CD1c-positive myeloid dendritic cell (primary cell): ENCODE measurements around the gene HOXB6.

Experiments used
- DNase-seq: peaks from one replicate; pipeline ENCODE4 v3.0.0-alpha.2; 2016; ENCODE audit errors: extremely low spot score

HOXB6 gene

DNA sequence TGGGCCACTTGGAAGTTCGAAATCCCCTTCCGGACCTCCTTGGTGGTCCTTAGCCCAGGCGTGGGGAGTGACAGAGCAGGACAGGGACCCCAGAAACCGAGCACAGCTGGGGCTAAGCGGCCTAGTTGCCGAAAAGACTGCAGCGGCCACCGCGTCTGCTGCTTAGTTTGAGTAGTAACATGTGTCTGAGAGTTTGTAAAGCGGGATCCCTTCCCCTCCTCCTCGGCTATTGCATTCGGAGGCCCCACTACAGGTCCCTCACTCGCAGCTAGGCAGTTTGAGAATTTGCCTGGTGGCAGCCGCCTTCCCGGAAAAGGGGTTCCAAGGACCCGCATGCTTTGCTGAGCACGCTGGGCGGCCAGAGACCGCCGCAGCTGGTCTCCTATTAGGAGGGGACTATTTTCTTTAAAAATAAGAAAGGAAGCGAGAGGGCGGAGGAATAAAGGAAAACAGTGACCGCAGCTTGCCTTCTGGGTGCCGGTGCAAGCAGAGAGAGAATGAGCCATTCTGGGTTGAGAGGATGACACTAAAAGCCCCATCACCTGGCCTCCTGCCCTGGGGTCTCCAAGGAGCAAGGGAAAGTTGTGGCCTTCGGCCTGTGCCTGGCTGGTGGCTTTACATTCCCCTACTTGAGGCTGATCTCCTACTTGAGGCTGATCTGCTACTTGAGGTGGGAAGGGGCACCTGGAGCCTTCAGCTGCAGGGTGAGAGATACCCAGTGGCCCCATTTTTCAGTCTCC, 10.1 kb downstream of the HOXB6 start:
- no peak for DNase-seq

DNA sequence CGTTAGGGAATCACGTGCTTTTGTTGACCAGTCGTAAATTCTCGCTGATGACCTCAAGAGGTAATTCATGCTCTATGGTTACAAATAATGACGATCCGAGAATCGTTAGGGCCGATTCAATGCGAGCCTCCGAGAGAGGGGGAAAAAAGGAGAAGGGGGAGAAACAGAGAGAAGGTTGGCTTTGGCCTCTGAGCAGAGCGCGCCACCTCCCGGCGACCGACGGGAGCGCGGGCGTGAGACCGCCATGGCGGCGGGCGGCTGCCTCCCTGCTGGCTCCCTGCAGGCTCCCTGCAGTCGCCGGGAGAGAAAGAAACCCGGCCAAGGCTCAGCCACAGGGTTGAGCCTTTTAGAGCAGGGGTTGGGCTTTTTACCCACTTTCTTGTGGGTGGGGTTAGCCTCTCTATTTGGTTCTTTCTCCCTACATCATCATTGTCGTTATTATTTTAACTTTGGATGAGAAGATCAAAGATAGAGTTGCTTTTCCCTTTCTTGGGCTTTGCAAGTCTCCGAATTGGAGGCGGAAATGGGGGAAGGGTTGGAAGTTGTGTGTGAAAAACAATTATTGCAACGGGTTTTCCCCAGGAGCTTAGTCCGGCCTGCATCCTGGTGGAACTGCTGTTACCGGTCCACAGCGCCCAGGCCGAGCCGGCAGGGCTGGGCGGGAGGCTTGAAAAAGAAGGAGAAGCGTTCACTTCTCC, 10.8 kb downstream of the HOXB6 start:
- DNase-seq, result peak; percentile 81

DNA sequence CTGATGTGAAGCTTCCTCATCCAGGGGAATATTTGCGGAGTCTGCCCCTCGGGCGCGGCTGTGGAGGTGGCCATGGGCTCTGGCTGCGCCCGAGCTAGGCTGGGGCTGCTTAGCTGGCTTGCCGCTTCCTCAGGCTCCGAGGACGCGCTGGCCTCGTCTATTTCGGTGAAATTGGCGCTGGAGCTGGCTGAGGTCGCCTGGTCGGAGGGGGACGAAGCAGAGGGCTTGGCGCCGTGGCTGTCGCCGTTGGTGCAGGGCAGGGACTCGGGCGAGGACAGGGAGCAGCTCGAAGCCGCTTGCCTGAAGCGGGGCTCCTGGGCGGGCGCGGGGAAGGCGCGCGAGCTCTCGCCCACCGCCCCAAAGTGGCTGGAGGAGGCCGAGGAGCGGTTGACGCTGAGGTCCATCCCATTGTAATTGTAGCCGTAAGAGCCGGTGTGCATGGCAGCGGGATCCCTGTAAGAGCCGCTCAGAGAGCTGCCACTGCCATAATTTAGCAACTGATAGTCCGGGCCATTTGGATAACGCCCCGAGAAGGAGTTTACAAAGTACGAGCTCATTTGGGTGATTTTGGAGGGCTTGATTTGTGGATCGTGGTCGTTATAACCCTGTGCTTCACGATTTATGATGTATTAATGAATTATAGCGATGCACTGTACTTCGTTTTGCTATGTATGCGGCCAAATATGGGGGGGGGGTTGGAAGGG, 11.5 kb downstream of the HOXB6 start, which contains the start of gene HOXB5:
Gene HOXB5, minus strand, starts transcription at position 654 of the 704 bp plus-strand sequence. Its CDS starts 97 bp downstream, at position 557.
- peak; percentile 4 for DNase-seq

DNA sequence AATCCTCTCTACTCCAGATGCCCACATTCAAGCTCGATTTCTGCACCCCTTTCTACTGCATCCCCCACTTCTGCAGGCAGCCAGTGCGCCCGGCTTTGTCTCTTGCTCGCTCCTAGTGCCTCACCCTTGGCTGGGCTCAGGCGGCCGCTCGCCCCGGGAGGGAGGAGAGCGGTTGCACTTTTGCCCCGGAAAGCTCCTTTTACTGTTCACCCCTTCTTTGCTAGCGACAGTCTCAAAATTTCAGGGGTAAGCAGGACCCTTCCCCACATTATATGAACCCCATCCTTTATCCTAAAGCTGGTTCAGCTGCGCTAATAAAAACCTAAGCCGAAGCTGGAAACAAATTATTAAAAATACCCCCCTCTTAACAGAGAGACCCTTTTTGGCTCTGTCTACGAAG, 12.2 kb downstream of the HOXB6 start:
- DNase-seq, result no peak

DNA sequence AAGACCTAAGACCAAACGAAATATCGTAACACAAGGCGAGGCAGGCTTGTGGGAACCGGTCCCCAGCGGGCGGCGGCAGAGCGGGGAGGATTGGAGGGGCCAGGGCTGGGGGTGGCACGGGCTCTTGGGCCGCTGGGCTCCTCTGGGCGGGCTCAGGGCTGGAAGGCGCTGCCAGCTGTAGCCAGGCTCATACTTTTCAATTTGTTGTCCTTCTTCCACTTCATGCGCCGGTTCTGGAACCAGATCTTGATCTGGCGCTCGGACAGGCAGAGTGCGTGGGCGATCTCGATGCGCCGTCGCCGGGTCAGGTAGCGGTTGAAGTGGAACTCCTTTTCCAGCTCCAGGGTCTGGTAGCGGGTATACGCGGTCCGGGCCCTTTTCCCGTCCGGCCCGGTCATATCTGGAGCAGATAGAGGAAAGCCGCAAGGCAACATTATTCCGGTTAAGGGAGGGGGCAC, 12.7 kb downstream of the HOXB6 start:
- no peak for DNase-seq

DNA sequence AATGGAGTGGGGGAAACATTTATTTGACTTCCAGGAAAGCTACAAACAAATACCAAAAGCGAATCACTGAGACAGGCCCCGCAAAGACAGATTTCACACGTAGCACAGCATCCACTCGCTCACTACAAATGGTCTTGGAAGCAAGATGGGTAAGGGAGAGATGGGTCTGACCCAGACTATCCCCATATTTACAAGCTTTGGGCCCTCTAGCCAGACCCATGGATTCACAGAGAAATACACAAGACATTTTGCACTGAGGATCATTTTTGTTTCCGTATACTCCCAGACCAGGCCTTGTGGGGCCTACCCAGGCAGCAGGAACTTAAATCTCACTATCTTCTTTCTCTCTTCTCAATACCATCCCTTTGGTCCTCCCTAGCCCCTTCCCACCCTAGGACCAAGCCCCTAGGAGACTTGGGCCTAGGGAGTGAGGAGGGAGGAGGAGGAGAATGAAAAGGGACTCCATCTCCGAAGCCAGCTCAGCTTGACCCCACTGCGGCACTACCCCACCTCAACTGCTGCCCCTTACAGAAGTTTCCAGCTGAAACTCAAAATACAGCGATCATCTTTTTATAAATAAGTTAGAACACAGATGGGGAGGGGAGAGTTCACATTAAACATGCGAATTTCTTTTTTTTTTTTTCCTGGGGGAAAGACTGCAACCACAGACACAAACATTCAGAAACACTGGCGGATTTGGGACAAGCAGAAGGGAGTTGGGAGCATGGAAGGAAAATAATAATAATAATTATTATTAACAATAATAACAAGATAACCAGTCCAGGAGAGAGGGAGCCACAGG, 13.3 kb downstream of the HOXB6 start:
- DNase-seq, result no peak

DNA sequence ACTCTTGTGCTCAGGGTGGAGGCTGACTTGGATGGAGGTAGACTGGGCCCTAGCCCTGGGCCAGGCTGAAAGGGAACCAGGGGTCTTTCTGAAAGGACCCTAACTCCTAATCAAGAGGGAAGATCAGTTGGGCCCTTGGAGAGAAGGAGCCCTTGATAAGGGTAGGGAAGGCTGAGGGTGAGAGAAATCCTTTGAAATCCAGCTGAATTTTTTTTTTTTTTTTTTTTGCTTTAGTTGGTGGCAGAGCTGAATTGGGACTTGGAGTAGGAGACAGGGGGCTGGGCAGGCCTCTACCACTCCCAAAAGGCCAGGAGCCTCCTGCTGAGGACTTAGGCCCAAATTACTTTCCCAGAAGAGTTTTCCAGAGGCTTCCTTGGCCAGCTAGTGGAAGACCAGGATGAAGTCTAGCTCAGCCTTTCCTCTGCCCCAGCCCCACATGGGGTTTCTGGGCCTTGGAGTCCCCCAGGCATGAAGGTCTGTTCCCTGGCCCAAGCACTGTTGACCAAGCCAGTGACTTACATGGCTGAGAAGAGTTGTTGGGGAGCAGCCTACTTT, 14.1 kb downstream of the HOXB6 start:
- no peak for DNase-seq

DNA sequence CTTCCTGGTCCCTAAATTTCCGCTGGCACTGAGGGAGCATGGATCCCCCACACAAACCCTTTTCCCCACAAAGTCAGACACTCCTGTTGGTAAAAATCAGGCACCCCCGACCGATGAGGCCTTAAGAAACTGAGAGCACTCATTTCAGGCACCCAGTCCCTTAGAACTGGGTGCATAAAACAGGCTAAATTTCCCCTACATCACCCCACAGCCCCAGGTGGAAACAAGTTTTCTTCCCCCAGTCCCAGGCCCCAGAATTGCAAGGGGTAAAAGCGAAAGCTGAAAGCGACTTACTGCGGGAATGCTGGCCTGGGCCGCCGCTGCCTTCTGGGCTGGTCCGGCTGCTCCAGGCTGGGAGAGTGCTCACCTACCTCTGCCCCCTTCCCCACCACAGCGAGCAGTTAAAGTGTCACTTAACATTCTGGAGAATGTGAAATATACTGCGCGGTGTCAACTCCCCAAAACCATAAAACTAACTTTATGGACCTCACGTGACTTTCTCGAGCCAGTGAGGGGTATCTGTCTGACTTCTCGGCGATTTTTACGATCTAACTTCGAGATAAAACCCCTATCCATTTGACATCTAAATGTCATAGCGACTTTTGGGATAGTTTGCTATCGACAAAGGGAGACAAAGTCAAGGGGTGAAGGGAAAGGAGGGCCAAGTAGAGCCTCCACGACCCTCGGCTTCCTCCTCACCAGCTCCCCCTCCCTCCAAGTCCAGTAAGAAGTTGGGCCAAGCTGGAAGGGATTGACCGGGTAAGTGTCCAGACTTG, 14.8 kb downstream of the HOXB6 start, which contains the start of gene HOXB3:
Gene HOXB3, minus strand, starts transcription at position 411 of the 776 bp plus-strand sequence. CDS start 37,767 bp downstream, outside the sequence.
- no peak for DNase-seq

DNA sequence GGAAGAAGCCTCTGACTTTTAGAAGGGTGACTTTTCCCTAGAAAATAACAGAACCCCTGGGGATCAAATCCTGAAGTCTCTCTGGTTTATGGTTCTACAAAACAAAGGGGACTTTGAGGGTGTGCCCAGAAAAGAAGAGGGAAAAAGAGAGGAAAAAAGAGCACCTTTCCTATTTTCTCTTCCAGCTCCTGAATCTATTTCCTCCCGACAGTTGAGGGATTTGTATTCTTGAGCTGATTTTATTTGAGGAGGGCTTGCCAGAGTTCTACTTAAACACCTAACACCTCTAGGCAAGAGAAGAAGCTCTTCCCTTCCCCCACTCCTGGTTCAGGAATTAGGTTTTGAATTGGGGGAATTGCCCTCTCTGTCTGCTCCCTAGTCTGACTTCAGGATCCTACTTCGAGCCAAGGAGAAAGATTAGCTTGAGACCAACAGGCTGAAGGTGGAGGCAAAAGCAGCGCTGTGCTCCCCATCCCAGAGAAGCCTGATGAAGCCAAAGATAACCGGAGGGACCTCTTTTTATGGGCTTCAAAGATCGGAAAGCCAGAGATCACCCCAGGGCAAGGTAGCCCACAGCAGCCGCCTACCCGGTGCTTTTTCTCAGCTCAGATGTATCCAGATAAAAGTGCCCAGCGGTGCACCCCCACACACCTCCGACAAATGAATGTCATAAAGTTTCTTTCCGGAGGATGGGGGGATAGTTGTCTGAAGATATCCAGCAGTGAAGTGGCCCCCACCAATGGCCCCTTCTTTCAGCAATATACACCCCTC, 15.5 kb downstream of the HOXB6 start:
- no peak for DNase-seq

DNA sequence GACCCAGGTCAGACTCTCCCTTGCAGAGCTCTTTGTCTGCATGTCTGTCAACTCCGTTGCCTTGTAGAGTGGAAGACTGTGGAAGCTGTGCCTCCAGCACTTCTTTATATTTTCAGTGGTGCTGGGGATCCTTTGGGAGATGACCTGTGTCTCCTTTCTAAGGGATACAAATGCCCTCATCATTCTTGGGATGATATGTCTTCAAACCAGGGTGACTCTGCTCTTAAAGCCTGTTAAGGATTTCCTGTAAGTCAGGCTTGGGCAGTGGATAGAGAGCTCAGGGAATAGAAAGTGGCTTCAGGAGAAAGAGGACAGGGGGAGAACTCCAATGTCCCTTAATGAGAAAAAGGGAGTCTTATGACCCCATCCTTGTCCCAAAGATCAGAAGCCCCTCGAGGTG, 16.3 kb downstream of the HOXB6 start:
- no peak for DNase-seq

DNA sequence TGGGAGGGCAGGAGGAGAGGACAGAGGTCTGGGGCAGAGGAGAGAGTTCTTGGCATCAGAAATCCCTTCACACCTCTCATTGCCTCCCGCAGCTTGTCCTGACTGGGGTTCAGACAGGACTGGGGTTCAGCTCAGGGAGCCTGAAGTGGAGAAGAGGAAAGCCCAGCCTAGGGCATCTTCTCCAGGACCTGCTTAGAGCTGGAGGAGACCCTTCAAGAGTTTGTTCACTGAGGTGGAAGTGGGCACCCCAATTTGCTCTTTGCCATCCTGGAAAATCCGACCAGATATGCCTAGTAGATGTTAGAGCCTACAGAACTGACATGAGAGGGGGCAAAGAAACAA, 16.7 kb downstream of the HOXB6 start:
- no peak for DNase-seq

DNA sequence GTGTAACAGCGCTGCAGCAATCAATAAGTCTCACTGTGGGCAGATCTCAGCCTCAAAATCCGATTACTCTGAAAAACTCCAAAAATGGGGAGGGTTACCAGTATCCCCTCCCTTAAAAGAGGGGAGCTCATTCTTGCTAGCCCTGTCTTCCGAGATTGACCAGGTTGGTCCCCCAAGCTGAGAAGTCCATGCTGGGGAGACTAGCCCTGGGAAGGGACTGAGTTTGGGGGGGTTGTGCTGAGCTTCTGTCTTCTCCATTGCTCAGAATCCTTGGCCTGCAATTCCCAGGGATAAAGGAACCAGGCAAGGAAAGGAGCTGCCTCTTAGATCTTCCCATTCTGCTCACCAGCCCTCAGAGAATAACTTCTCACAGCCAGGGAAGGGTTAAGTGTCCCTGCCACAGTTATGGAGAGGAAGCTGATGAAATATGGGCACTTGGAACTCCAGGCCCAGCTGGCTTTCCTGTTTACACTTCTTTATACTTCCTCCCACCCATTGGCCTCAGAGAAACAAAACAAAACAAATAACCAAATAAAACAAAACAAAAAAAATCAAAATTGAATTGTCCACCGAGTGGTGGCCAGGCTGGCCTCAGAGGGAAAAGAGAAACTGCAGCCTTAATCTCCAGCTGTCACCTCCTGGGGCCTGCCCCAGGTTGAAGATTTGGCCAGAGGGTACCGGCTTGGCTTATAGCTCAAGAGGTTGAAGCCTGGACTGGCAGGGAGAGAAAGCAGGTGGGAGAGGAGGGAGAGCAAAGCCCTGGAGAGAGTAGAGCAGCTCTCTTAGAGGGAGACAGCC, 17.3 kb downstream of the HOXB6 start:
- no peak for DNase-seq

DNA sequence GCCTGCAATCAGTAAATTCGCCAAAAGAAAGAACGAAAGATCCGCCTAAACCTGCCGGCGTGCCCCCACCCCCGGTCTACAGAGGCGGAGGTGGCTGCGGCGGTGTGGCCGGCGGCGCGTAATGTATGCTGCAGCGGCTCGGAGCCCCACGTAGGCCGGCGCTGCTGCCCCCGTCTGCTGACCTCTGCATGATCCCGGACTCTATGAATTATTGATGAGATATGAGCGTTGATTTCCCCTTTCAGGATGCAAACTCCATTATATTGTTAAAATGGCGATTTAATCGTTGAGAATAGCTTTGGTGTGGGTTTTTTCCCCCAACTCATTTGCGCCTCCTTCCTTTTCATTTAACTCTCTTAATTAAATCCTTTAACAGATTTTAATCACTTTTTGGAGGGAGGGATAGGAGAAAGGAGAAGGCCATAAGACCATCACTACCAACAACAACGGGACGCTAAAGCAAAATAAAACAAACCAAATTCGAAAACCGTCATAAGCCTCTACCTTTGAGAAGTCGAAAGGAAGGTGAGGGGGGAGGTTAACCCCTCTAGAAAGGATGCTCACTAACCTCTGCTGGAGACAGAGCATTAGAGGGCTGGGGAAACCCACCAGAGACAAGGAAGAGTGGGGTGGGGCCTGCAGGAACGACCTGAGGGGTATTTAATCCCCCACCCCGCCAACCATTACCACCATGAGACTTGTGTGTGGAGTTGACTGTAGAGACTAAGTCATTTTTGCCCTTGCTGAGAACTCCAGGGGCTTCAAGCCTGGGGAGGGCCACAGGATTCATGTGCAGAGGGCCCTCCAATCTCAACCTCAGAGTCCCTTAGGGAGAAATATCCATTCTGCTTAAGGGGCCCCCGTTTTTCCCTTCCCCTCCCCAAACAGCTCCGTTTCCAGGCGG, 18.2 kb downstream of the HOXB6 start:
- DNase-seq, result no peak

DNA sequence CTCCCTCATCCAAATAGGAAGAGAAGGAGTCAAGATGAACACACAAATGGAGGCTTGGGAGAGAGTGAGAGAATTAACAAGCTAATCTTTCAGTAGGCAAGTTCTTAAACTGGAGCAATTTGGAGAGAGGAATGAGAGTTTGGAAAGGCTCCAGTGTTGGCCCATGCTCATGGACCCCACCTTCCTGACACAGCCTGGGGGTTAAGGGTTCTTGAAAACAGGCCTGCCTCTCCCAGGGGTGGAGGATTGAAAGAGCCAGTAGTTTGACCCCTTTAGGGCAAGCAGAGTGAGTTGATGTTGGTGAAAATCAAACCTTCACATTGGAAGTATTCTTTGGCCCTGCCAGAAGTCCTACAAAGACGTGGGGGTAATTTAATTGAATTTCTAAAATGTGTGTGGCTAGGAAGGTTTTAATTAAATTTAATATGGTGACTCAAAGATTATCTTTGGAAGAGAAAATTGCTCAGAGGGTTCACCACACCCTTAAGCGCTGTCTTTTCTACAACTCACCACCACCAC, 20.5 kb downstream of the HOXB6 start:
- DNase-seq, result no peak

DNA sequence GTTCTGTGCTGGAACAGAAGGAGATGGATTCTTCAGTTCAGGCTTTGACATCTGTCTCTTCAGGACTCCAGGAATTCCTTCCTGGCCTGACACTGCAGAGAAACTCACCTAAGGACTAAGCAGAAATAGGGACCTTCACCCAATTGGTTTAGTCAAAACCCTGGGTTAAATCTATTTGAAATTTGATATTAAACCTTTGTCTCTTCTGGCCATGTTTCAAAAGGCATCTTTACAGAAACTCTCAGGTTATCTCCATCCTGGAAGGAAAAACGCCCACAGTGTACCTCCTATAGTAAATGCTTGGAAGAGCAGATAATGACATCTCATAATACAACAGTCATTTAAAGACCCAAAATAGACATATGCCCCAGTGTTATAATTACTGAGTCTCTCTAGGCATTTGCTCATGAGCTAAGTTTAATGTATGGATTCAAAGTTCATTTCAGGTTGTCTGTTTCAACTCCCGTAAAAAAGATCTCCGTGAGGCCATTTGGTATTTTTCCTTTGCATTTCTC, 21.0 kb downstream of the HOXB6 start:
- DNase-seq, result no peak

DNA sequence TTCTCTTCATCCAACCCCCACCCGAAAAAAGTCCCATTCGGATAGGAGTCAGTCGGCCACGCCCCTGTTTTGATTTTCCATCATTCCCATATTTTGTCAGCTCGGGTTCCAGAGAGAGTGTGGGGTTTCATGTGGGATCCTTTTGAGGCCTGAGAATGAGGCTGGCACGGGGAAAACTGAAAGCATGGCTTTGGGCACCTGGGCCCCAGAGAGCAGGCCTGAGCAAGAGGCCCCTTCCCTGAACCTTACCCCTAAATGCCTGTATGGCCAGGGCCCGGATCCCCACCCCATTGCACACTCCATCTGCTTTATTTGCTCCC, 22.1 kb downstream of the HOXB6 start:
- DNase-seq, result no peak

DNA sequence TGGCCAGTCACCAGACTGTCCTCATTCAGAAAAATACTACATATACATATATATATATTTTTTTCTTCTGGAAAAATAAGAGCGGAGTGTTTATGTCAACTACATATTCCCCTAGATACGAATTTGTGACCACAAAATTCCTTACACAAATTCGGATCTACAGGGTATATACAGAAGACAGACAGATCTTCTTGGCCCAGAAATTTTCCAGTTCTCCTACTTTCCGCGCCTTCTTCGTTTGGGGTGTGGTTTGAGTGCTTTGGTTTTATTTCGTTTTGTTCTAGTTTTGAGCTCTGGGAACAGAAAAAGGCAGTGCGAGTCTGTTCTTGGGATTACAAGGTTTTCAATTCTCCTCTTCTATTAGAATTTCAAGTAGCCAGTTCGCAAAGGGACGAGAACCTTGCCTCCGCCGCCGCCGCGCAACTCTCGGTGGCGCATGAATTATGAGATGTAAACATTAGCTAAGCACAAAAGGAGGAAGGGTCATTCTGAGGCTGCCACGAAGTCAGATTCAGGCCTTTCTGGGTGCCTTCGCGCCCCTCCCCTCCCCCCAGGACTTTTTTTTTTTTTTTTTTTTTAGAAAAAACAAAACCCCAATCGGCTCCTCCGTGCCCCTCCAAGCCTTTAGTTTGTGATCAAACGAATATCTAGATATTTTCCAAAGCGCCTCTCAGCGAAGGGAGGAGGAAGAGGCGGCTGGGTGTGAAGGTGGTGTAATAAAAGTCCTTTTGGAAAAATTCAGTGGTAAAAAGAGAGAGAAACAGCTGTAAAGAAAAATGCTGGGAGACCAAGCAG, 24.8 kb downstream of the HOXB6 start:
- DNase-seq, result no peak
